ENCODE data around the gene HDLBP. TPM values are rescaled to one million over a fixed set of nuclear protein-coding genes. Genes with fewer than 3 reads are reported as not detected.
A peak's percentile ranks its signal among the peaks of the same experiment; 100 is the strongest.

Gene HDLBP
- total and polyA plus RNA-seq, 2 of the 4 experiments (the other 2 are of a cell fraction): 648 to 1,165 TPM

DNA sequence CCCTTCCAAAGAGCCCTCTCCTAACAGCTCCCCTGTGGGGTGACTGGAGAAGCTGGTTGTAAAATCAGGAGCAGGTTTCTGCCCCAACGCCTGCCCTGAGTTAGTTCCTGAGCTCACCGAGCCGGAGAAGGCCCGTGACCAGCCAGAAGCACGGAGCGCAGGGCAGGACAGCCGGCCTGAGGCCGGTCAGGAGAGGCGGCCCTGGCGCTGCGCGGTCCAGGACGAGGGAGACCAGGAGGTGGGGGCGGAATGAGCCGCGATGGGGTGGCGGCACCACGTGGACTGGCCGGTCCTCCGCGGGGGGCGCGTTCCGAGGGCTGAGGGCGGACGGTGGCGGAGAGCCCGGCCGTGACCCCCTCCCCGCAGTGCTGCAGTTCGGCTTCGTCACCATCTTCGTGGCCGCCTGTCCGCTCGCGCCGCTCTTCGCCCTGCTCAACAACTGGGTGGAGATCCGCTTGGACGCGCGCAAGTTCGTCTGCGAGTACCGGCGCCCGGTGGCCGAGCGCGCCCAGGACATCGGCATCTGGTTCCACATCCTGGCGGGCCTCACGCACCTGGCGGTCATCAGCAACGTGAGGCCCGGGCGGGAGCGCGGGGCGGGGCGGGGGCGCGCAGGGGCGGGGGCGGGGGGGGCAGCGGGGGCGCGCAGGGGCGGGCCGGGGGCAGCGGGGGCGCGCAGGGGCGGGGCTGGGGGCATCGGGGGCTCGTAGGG lies 98.0 kb downstream of the HDLBP start:
- Histone ChIP-seq H4K20me1 (ENCODE audit: insufficient read depth, low read length) (peaks cover 4% of the 10 kb centered on the region; the same call in 1 of the 2 replicates), H2BK15ac (ENCODE audit: low read depth, low read length) (no peak overlapping the region; the same call in 2 of the 3 replicates), H3K4ac (ENCODE audit: low read depth, low read length) (peak overlapping the region; percentile 56), H2BK20ac (ENCODE audit: low read depth, low read length) (no peak overlapping the region), H3K79me1 (ENCODE audit: low read depth in 1 of 2, low read length in 2 of 2) (peaks cover 0 to 7% of the 10 kb centered on the region in 2 experiments; a peak in 1 of 4 replicates), H3K36me3 (ENCODE audit: control insufficient read depth, insufficient read depth, low read length) (no peaks in the 10 kb centered on the region), H2AFZ (replicated peaks; ENCODE audit: low read length, poor library complexity) (peak overlapping the region; percentile 99), H4K91ac (ENCODE audit: insufficient read depth, low read depth, low read length) (no peak overlapping the region; the same call in 1 of the 2 replicates), H4K5ac (ENCODE audit: low read depth, low read length) (no peak overlapping the region), H3K14ac (replicated peaks; ENCODE audit: low read depth, low read length) (no peak overlapping the region; the same call in 1 of the 2 replicates), H2AK9ac (replicated peaks; ENCODE audit: low read depth, low read length, poor library complexity) (peak overlapping the region; percentile 89), H2AK5ac (ENCODE audit: low read depth, low read length) (peak overlapping the region; percentile 29; the same call in 1 of the 2 replicates), H2BK120ac (ENCODE audit: low read depth, low read length) (no peak overlapping the region), H3K9me1 (ENCODE audit: insufficient read depth, low read length) (peaks cover 2% of the 10 kb centered on the region; the same call in 1 of the 2 replicates), H3K56ac (ENCODE audit: extremely low read depth, insufficient read depth, low read length) (no peak overlapping the region), H3K4me3 (ENCODE audit: insufficient read depth, low read depth, low read length) (peak overlapping the region; percentile 49), H3K27me3 (ENCODE audit: control insufficient read depth, insufficient read depth, low read length) (peaks cover 10% of the 10 kb centered on the region; the same call in 1 of the 2 replicates), H3K9ac (ENCODE audit: low read depth, low read length) (no peak overlapping the region), H3K9me3 (ENCODE audit: control insufficient read depth, insufficient read depth, low read length) (no peaks in the 10 kb centered on the region), H3K18ac (ENCODE audit: low read depth, low read length) (no peak overlapping the region), H3K4me2 (ENCODE audit: low read depth, low read length) (peak overlapping the region; percentile 48), H3K27ac (ENCODE audit: insufficient read depth, low read length) (peak overlapping the region; percentile 26), H4K8ac (ENCODE audit: low read depth in 2 of 2, low read length in 2 of 2) (peak overlapping the region; percentile 21 to 77; a peak in 2 of 4 replicates), H3K4me1 (ENCODE audit: control insufficient read depth, insufficient read depth, low read length) (peaks cover 4% of the 10 kb centered on the region; the same call in 1 of the 2 replicates), H2BK5ac (ENCODE audit: low read depth, low read length, poor library complexity, severe bottlenecking) (peak overlapping the region; percentile 59), H3K23ac (ENCODE audit: low read depth, low read length) (no peak overlapping the region)
- dilution Hi-C loops (cut with HindIII; ENCODE audit: low sequenced_read_pairs, unreplicated experiment) (no loop called here), intact Hi-C loops (cut with micrococcal nuclease) (loop anchor here (5.0 kb wide), 2 partner anchors 305 to 365 kb away; no protein-coding TSS in a partner anchor), in situ Hi-C loops (cut with MboI; ENCODE audit: low sequenced_read_pairs) (no loop called here)
- 6% methylated on average over 20 of the region's 77 CpGs; no CpG with 5 or more reads in 1 of the 2 experiments for WGBS, 2 experiments (ENCODE audit: extremely low coverage in 2 of 2, insufficient read length in 1 of 2)
- DNase-seq: peak; percentile 72
- POLR2A ChIA-PET (ENCODE audit: unreplicated experiment): no interaction called here
- no TSS peak for BruUV-seq (replicated peaks)
- ATAC-seq (ENCODE audit: low read depth): peak; percentile 82
- CTCF ChIA-PET: no interaction called here
- TF ChIP-seq MXI1 (IDR thresholded peaks at IDR 0.05; ENCODE audit: borderline replicate concordance, low read depth, low read length) (peak; percentile 50; the same call in 1 of the 2 replicates), MAFK (IDR thresholded peaks at IDR 0.05; ENCODE audit: low read depth, low read length) (no peak), MAZ (IDR thresholded peaks at IDR 0.05; ENCODE audit: borderline replicate concordance, low read depth, low read length) (peak; percentile 87; the same call in 1 of the 2 replicates), RFX5 (IDR thresholded peaks at IDR 0.05; ENCODE audit: low read depth, low read length) (no peak), POLR2A (IDR thresholded peaks at IDR 0.05; ENCODE audit: low read depth, low read length) (0 out of 2 replicates have a peak, but pooled peaks have one; percentile 18), SMC3 (IDR thresholded peaks at IDR 0.05; ENCODE audit: low read depth, low read length) (no peak), CEBPB (IDR thresholded peaks at IDR 0.05; ENCODE audit: low read depth, low read length) (no peak), BHLHE40 (IDR thresholded peaks at IDR 0.05; ENCODE audit: low read depth, low read length) (no peak), FOS (IDR thresholded peaks at IDR 0.05; ENCODE audit: low read depth, low read length) (no peak)
- TF ChIP-seq, protein P1, sequence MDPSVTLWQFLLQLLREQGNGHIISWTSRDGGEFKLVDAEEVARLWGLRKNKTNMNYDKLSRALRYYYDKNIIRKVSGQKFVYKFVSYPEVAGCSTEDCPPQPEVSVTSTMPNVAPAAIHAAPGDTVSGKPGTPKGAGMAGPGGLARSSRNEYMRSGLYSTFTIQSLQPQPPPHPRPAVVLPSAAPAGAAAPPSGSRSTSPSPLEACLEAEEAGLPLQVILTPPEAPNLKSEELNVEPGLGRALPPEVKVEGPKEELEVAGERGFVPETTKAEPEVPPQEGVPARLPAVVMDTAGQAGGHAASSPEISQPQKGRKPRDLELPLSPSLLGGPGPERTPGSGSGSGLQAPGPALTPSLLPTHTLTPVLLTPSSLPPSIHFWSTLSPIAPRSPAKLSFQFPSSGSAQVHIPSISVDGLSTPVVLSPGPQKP (IDR thresholded peaks at IDR 0.05; ENCODE audit: borderline replicate concordance, low read depth, low read length): no peak
- TF ChIP-seq, protein P2, sequence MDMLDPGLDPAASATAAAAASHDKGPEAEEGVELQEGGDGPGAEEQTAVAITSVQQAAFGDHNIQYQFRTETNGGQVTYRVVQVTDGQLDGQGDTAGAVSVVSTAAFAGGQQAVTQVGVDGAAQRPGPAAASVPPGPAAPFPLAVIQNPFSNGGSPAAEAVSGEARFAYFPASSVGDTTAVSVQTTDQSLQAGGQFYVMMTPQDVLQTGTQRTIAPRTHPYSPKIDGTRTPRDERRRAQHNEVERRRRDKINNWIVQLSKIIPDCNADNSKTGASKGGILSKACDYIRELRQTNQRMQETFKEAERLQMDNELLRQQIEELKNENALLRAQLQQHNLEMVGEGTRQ (IDR thresholded peaks at IDR 0.05; ENCODE audit: low read depth, low read length): peak; percentile 68; the same call in 1 of the 2 replicates
